ENCODE results near the gene DNAJB1.
"Not testable (repeated sequence)": the region's sequence is repeated elsewhere in the genome, so short reads cannot be mapped to it uniquely, and the experiment has no call there.

Gene DNAJB1

DNA sequence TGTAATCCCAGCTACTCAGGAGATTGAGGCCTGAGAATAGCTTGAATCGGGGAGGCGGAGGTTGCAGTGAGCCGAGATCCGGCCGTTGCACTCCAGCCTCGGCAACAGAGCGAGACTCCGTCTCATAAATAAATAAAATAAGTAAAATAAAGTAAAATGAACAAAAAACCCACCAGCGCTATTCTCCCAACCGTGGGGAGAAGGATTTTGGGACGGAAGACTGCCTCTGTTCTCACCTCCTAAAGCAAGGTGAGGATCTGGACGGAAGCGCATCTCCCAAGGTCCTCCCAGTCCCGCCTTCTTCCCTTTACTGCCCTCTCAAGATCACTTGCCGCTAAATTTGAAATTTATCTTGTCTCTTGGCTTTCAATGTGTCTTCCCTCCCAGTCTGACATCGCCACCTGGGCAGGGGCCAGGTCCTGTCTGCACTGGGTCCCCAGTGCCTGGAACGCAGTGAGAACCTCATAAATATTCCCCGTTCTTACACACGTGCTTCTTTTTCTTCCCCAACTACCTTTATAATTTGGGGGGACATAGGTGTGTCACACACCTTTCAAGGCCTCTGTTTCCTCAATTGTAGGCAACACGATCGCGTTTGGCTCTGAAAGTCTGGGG, 1.2 kb upstream of the DNAJB1 start:
- DNase-seq = no peak

- no peak for DNase-seq
These were observed 754 bp downstream of the DNAJB1 start for GRCh38 chr19:14517446-14517839.

DNA sequence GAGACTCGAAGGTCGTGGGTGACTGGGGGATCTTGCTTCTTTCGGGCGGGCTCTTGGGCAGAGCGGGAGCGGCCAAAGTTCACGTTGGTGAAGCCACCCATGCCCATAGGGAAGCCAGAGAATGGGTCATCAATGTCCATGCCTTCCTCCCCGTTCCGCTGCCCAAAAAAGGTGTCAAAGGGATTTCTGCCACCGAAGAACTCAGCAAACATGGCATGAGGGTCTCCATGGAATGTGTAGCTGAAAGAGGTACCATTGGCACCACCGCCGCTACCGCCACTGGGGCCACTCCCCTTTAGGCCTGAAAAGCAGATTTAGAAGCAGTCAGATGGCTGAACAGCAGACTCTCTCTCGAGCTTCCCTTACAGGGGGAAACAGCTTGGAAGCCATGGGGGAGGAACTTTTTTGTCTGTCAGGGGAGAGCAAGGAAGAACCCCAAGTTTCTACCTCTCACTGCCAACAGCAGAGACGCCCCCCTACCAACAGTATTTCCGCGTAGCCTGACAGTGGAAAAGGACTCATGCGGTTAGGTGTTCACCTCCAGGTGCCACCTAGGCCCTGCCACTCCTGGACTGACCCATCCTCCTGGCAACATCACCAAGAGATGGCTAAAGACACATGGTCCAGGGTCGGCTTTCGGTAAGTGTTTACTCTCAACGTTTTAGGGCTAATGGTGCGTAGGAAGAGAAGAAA, 1.3 kb downstream of the DNAJB1 start:
- no peak for DNase-seq

DNA sequence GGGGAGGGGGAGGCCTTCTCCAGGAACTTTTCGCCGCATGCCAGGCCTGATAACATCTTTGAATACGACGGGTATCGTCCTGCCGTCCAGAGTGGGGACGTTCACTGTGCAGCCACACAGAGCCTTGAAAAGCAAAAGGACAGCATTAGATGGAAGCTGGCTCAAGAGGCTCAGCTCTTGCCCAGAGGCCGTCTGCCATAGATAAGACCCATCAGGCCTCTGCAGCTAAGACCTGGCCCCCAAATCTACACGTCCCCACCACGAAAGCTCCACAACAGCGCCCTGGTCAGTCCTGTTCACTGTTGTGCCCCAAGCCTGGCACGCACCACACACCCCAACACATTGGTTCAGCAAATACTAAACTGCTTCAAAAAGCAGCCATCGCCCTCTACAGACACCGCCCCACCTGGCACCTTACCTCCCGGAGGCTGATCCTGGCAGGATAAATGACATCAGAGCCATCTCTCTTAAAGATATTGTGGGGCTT, 2.1 kb downstream of the DNAJB1 start:
- no peak for DNase-seq

GRCh38 chr19:14515501-14516047, 2.6 kb downstream of the DNAJB1 start:
- no peak for DNase-seq

- no peak for DNase-seq
These were observed 3.9 kb downstream of the DNAJB1 start for GRCh38 chr19:14514215-14514863.

GRCh38 chr19:14512406-14512961, 5.7 kb downstream of the DNAJB1 start:
- no peak for DNase-seq

DNA sequence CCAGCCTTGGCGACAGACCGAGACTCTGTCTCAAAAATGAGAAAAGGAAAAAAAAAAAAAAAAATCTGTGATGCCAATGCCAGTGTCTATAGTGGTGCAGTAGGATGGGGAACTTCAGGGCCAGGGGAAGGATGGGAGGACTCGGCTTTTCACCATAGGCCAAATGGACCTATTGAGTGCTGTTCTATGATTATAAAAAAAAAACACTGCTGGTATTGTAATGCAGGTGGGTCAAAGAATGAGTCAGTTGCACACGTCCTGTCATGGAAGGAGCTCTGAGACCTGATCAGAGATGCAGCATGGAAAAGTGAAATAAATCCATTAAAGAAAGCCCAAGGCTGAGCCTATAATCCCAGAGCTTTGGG, 7.0 kb downstream of the DNAJB1 start:
- DNase-seq = no peak

GRCh38 chr19:14510311-14511228, 7.6 kb downstream of the DNAJB1 start:
- DNase-seq = no peak

DNA sequence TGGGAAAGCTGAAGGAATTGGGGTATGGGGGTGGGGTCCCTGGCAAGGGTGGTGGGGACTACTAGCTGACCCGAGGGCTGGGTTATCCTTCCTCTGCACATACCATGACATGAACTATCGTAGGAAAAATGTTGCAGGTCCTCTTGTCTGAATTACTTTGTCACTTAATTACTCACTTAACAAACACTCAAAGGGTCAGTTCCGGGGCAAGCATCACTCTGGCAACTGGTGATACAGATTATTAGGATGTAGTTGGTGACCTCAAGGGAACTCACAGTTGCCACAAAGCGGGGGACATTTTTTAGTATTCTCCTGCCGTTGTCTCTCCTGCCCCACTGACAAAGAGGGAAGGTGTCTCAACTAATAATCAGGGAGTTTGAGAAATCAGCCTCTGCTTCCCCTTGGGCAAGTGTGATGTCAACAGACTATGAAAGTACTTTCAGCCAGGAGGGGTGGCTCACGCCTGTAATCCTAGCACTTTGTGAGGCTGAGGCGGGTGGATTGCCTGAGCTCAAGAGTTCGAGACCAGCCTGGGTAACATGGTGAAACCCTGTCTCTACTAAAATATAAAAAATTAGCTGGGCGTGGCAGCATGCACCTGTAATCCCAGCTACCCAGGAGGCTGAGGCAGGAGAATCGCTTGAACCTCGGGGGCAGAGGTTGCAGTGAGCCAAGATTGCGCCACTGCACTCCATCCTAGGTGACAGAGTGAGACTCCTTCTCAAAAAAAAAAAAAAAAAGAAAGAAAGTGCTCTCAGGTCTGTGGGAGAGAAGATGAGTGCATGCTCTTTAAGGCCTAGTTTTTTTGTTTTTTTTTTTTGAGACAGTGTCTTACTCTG, 10.3 kb downstream of the DNAJB1 start:
- no peak for DNase-seq

- DNase-seq = peak; percentile 96
These were observed 12.5 kb downstream of the DNAJB1 start for GRCh38 chr19:14505488-14506239.

- DNase-seq = not testable (repeated sequence)
These were observed 13.6 kb downstream of the DNAJB1 start for GRCh38 chr19:14504575-14504974.

DNA sequence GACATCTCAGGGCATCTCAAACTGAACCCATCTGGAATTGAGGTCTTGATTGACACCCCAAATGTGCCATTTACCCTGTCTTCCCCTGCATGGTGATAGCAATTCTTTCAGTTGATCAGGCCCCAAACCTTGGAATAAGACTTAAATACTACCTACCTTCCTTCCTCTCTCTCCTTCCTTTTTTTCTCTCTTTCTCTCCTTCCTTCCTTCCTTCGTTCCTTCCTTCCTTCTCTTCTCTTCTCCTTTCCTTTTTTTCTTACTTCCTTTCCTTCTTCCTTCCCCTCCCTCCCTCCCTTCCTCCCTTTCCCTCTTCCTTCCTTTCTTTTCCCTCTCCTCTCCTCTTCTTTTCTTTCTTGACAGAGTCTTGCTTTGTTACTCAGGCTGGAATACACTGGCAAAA, 14.9 kb downstream of the DNAJB1 start:
- DNase-seq = no peak

DNA sequence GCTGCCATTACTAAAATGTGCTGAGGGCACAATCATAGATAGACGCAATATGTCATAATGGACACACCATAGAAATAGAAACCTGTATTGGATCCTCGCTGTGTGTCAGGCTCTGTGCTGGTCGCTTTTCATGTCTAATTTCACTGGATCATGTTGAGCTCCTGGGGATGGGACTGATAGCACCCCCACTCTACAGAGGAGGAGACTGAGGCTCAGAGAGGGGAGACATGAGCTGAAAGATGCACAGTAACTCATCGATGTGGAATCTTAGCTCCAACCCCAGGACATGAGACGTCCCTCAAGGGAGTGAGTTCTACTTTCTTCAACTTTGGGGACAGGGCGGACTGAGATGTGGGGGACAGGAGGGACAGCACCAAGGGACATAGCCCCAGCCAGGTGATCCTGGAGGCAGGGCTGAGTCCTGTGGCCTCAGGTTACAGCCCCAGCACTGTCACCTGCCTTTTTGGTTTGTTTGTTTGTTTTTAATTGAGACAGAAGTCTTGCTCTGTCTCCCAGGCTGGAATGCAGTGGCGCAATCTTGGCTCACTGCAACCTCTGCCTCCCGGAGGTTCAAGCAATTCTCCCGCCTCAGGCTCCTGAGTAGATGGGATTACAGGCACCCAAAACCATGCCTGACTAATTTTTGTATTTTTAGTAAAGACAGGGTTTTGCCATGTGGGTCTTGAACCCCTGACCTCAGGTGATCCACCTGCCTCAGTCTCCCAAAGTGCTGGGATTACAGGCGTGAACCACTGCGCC, 15.7 kb downstream of the DNAJB1 start:
- DNase-seq = peak; percentile 80

DNA sequence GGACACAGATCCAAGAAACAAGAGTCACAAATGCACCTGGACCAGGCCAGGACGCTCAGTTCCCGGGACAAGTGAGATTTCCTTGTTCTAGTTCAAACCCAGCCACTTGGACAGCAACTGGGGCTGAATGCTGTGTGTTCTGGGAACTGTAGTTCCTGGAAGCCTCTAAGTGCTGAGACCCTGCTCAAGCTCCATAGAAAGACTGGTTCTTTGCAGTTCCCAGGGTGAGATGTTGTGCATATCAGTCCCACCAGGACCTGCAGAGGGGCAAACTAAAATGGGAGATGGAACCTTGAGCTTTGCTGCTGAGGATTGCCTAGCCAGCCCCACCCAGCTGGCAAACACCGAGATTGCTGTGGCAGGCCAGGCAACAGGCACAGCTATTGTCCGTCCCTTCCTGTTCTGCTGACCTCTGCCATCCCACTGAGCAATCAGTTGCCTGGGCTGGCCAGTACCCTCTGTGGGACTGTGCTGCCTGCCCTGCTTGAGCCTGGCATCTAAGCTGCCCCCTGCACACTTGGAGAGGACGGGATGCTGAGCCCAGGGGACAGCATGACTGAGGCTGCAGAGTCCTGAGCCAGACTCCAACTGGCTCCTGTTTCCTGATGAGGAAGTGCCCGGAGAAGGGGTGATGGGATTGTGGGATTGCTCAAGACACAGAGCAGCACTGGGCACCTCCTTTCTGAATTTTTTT, 20.8 kb downstream of the DNAJB1 start:
- no peak for DNase-seq

DNA sequence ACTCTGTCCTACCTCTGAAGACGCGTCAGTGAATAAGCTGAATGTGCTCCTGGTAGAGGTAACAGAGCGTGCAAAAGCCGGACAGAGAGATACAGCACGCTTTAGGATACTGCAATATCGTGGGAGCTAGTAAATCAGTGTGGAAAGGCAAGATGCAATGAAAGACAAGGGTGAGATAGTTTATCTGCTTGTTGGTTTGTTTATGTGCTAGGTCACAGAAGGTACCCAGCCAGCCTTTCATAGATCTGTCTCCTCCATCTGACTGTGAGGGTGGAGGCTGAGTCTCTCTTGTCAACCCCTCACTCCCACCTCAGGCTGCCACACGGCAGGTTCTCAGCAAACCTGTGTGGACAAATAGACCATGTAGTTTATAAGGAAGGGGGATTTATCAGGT, 21.4 kb downstream of the DNAJB1 start:
- no peak for DNase-seq

DNA sequence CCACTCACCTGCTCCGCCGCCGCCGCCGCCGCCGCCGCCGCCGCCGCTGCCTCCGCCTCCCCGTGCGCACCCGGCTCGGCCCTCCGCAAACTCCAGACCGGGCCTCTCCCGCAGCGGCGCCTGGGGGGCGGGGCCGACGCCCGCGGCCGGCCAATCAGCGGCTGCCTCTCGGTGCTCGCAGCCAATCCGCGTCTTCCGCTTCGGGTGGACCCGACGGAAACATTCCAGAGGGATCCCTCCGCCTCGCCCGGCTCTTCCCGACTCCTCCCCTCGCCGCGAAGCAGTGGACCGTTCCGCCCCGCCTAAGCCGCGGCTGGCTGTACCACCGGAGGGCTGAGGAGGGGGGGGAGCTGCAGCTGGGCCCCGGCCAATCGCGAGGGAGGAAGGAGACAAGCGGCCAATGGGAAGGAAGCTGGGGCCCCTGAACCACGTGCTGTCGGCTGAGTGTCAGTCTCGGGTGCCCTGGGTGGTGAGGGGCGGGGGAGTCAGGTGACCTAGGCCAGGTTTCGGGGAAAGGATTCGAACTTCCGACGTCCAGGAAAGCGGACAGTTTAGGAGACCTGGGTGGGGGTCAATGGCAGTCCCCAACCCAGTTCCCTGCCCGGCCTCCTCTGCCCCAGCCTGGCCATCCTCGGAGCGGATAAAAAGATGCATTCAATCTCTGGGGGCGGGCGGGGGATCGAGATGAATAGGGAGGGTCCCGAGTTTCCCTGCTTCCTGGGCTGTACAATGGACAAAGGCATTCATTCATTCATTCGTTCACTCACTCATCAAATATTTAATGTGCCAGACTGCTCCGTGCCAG, 22.0 kb downstream of the DNAJB1 start, which contains the start of gene GIPC1:
GIPC1 (minus strand) TSS at position 99 of the 805 bp plus-strand sequence. CDS start 13,151 bp downstream, outside the sequence.
- DNase-seq = peak; percentile 99

- DNase-seq = no peak
These were observed 22.5 kb downstream of the DNAJB1 start for GRCh38 chr19:14495672-14496028.
